ENCODE results near the gene BRD9.

Gene BRD9

GRCh38 chr5:914612-915011 is 22.0 kb upstream of the BRD9 start:
- Histone ChIP-seq H3K27ac (ENCODE audit: extremely low read depth, low read depth, low read length) (no peak overlapping the region), H3K36me3 (ENCODE audit: control insufficient read depth in 2 of 2, insufficient read depth in 1 of 2, low read length in 2 of 2) (peaks cover 53 to 91% of the 10 kb centered on the region in 2 experiments), H3K9me3 (ENCODE audit: control insufficient read depth, insufficient read depth, low read depth, low read length) (no peaks in the 10 kb centered on the region), H3K4me1 (ENCODE audit: control insufficient read depth, insufficient read depth, low read length) (0 out of 2 replicates have a peak, but pooled peaks cover 2% of the 10 kb centered on the region), H3K4me3 (ENCODE audit: low read depth, low read length) (no peak overlapping the region)
- POLR2A ChIA-PET, result no interaction called here
- no peak for TF ChIP-seq ZNF350 (tag by site-specific recombination; IDR thresholded peaks at IDR 0.05)
- no peak for TF ChIP-seq ZNF239 (tag by site-specific recombination; IDR thresholded peaks at IDR 0.05)
- no peak for TF ChIP-seq CTCF (tag by site-specific recombination; IDR thresholded peaks at IDR 0.05)
- TF ChIP-seq ZSCAN4 (tag by site-specific recombination; IDR thresholded peaks at IDR 0.05), result no peak
- no peak for TF ChIP-seq ZNF112 (tag by site-specific recombination; IDR thresholded peaks at IDR 0.05)
- TF ChIP-seq ZNF558 (tag by site-specific recombination; IDR thresholded peaks at IDR 0.05), result no peak
- TF ChIP-seq REPIN1 (tag by site-specific recombination; IDR thresholded peaks at IDR 0.05; ENCODE audit: low read depth), result no peak
- no peak for TF ChIP-seq TCF7L2 (IDR thresholded peaks at IDR 0.05; ENCODE audit: borderline replicate concordance, low read depth, low read length)
- TF ChIP-seq GLIS1 (tag by site-specific recombination; IDR thresholded peaks at IDR 0.05), result no peak
- TF ChIP-seq ZNF223 (tag by site-specific recombination; IDR thresholded peaks at IDR 0.05), result no peak
- no peak for TF ChIP-seq GLIS2 (tag by site-specific recombination; IDR thresholded peaks at IDR 0.05)
- no peak for TF ChIP-seq ZNF248 (tag by site-specific recombination; IDR thresholded peaks at IDR 0.05)
- no peak for TF ChIP-seq HOXA7 (CRISPR knock-in tag; IDR thresholded peaks at IDR 0.05; ENCODE audit: borderline replicate concordance)
- no peak for TF ChIP-seq ZNF354C (tag by site-specific recombination; IDR thresholded peaks at IDR 0.05; ENCODE audit: borderline replicate concordance, low read depth)
- TF ChIP-seq ZNF571 (tag by site-specific recombination; IDR thresholded peaks at IDR 0.05), result no peak
- TF ChIP-seq ZNF138 (tag by site-specific recombination; IDR thresholded peaks at IDR 0.05; ENCODE audit: borderline replicate concordance), result no peak
- TF ChIP-seq ZBTB17 (tag by site-specific recombination; IDR thresholded peaks at IDR 0.05), result no peak
- no peak for TF ChIP-seq ZBTB48 (tag by site-specific recombination; IDR thresholded peaks at IDR 0.05)
- no peak for TF ChIP-seq ZNF157 (tag by site-specific recombination; IDR thresholded peaks at IDR 0.05)
- TF ChIP-seq TRIM28 (IDR thresholded peaks at IDR 0.05; ENCODE audit: borderline replicate concordance, low read length), result no peak
- CTCF ChIA-PET, result interaction anchor here (0.7 kb wide), 1 partner anchor 504 kb away, joined by 4 read pairs; no protein-coding TSS in a partner anchor

GRCh38 chr5:914174-914573 is 21.6 kb upstream of the BRD9 start:
- H3K9me3 ChIP-seq (ENCODE audit: control insufficient read depth, insufficient read depth, low read depth, low read length), result no peaks in the 10 kb centered on the region
- peaks cover 53 to 93% of the 10 kb centered on the region in 2 experiments for H3K36me3 ChIP-seq (ENCODE audit: control insufficient read depth in 2 of 2, insufficient read depth in 1 of 2, low read length in 2 of 2)
- TF ChIP-seq ZNF16 (tag by site-specific recombination; IDR thresholded peaks at IDR 0.05; ENCODE audit: low read depth) (no peak), ZNF830 (tag by site-specific recombination; IDR thresholded peaks at IDR 0.05; ENCODE audit: low read depth) (no peak)
- ChIA-PET CTCF (interaction anchor here (0.7 kb wide), 2 partner anchors 12 to 505 kb away, joined by 3 to 4 read pairs; no protein-coding TSS in a partner anchor), POLR2A (no interaction called here)
- H3K27ac ChIP-seq (ENCODE audit: extremely low read depth, low read depth, low read length), result no peak overlapping the region
- no peak overlapping the region for H3K4me3 ChIP-seq (ENCODE audit: low read depth, low read length)
- H3K4me1 ChIP-seq (ENCODE audit: control insufficient read depth, insufficient read depth, low read length), result no peaks in the 10 kb centered on the region
